Eye (tissue), 1 donor: ENCODE measurements around the gene ATP5F1A.
A peak's percentile ranks its signal among the peaks of the same experiment; 100 is the strongest.
"Not testable (repeated sequence)": the region's sequence is repeated elsewhere in the genome, so short reads cannot be mapped to it uniquely, and the experiment has no call there.

ENCODE experiments used
- DNase-seq: peaks from one replicate; pipeline ENCODE4 v3.0.0-alpha.2; 2015

The ATP5F1A gene

DNA sequence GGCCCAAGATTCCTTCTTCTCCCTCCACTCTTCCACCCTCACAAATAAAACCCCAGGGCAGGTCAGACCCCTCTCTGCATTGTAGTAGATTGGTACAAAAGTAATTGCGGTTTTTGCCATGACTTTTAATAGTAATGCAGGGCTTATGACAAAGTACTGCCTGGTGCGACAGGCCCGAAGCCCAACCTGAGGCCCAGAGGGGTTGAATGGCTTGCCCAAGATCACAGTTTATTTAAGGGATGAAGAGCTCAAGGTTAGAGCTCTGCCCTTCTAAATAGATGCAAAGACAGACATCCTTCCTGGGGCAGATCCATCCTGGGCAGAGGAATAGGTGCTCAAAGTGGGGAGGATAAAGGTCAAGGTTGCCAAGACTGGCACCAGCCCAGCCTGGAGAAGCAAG, 25.1 kb downstream of the ATP5F1A start:
- no peak for DNase-seq

DNA sequence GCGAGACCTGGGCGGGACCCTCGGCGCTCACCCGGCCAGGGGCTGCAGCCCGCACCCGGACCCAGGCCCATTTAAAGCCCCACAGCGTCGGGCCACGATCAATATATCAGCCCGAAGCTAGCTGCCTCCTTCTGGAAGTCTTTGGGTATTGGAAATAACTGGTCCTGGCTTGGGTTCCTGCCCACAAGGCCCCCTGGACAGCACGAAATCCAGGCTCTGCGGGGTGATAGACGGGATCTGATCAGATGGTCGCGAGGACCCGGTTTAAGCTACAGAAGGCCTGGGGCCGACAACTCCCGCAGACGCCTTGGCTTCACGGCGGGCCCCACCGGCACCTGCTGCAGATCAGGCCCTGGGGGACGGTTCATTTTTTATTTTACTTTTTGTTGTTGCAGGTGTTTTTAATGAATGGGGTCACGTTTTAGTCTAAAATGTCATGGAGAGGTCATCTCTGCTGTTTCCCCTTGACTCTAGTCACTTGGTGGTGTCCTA, 25.7 kb downstream of the ATP5F1A start:
- no peak for DNase-seq

DNA sequence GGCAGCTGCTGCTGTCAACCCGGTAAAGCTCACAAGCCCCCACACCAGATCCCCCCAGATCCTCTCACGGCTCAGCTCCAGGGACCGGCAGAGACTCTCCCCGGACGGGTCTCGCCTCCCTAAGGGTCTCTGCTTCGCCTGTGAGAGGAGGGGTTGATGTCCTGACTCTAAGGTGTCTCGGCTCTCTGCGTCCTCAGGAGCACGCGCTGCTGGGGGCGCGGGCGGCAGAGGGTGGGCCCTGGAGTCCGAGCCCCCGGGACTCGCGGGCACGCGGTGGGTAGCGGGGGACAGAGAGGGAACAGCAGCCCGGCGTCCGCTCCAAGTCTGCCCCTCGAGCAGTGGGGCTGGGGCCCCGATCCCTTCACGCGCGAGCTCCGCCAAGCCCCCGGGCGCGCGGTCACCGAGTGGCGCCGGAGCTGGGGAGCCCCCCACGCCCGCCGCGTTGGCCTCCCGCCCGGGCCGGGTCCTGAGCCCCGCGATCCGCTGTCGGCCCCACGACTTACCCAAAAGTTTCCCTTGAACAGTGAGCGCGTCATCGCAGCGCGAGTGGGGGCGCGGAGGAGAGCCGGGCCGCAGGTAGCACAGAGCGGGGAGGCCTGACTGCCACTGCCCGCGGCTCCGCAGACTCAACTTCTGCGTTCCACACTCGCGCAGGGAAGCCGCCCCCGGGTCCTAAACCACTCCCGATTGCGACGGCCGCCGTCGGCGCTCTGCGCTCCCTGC, 26.3 kb downstream of the ATP5F1A start, which contains the start of gene PSTPIP2:
PSTPIP2 (minus strand) TSS at position 608 of the 723 bp plus-strand sequence; CDS start at position 536, 72 bp downstream.
- peak; percentile 86 for DNase-seq

DNA sequence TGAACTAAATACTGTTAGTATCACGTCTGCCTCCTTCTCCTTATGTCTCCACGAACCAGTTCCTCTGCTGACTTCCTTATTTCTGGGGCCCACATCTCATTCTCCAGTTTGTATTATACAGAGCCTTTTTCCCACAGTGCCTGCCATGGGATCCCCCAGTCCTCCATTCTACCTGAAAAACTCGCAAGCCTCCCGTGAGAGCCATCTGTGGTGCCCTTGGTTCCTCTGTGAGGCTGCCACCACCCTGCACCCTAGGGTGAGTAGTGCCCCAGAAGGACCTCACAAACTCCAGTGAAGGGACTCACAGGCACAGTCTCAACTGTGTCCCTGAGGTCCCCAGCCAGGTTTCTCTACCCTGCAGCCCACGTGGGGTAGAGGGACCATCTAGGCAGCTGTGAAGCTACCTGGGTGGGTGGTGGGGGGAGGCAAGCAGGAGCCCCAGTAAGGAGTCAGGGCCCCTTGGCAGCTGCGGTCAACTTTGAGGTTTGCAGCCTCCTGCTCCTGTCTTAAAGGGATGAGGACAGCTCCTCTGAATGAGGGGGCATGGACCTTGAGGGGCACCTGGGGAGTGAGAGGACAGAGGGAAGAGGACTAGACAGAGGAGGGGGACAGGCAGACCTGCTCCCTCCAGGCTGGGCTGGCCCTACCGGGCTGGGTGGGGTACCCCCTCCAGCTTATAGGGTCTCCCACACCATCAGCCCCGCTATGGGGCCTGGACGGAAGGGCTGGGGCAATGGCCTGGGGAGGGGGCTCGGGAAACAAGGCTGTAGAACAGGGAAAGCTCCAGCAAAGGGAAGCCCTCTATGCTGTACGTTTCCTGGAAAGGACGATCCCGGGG, 27.1 kb downstream of the ATP5F1A start:
- DNase-seq: peak; percentile 34

DNA sequence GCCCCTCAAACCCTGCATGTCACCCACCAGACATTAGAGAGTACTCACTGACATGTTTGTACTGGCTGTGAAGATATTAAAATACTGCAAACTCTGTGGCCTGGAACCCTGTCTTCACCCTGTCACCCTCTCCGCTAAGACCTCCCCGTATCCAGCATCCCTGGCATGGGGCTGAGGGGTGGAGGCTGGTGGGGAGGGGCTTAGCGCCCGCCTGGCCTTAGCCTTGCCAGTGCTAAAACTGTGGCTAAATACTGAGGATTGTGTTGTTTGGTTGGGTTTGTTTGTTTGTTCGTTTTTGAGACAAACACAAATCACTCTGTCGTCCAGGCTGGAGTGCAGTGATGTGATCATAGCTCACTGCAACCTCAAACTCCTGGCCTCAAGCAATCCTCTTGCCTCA, 27.9 kb downstream of the ATP5F1A start:
- DNase-seq: no peak

DNA sequence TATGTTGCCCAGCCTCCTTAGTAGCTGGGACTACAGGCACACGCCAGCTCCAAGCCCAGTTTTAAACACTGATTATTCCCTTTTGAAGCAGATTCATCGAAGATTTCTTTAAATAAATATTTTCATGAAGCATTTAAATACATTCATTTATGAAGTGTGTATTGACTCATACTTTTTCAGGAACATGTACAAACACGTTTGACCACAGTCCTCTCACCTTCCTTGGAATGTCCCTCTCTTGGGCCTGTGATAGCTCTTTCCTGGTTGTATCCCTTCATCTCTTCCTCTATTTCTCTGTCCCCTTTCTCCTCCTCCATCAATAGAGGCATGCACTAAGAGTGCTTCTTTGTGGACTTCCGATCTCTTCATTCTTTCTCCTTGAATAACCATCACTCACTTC, 28.6 kb downstream of the ATP5F1A start:
- DNase-seq: no peak

GRCh38 chr18:46068763-46069162, 29.3 kb downstream of the ATP5F1A start:
- DNase-seq: no peak

- DNase-seq: no peak
Observed at GRCh38 chr18:46067438-46068007, 30.6 kb downstream of the ATP5F1A start.

GRCh38 chr18:46062781-46063180, 35.3 kb downstream of the ATP5F1A start:
- no peak for DNase-seq

DNA sequence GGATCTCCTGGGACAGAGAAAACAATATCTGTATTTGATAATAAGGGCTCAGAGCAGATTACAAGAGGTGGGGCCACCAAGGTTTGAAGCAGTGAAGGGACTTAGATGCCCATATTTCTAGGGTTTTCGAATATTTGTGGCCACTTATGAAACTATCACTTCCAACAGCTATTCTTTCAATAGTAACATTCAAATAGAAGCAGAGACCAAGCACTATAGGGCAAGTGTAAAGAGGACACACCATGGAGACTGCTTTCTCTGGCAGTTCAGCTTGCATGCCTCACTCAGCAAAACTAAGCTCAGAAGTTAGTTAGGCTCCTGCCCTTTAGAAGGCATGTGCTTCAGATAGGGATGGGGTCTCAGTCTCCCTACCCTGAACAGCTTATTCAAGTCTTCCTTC, 36.3 kb downstream of the ATP5F1A start:
- no peak for DNase-seq

DNA sequence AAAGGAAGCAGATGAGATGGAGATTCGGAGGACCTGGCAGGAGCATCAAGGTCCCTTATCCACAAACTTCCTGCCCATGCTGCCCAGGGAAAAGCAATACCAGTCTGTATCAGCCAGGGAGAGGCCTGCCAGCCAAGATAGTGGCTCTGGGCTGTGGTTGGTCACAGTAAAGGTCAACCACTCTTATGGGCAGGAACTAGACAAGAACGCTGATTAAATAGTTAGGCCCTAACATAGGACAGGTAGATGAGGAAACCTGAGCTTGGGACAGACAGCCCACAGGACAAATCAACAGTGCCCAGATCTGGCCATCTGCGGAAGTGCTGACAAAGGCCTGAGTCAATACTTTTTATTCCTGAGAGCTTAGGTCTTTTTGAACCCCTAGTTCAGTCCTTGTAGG, 36.7 kb downstream of the ATP5F1A start:
- no peak for DNase-seq

GRCh38 chr18:46060359-46060841, 37.7 kb downstream of the ATP5F1A start:
- no peak for DNase-seq

- no peak for DNase-seq
Observed at GRCh38 chr18:46055838-46056230, 42.3 kb downstream of the ATP5F1A start.

DNA sequence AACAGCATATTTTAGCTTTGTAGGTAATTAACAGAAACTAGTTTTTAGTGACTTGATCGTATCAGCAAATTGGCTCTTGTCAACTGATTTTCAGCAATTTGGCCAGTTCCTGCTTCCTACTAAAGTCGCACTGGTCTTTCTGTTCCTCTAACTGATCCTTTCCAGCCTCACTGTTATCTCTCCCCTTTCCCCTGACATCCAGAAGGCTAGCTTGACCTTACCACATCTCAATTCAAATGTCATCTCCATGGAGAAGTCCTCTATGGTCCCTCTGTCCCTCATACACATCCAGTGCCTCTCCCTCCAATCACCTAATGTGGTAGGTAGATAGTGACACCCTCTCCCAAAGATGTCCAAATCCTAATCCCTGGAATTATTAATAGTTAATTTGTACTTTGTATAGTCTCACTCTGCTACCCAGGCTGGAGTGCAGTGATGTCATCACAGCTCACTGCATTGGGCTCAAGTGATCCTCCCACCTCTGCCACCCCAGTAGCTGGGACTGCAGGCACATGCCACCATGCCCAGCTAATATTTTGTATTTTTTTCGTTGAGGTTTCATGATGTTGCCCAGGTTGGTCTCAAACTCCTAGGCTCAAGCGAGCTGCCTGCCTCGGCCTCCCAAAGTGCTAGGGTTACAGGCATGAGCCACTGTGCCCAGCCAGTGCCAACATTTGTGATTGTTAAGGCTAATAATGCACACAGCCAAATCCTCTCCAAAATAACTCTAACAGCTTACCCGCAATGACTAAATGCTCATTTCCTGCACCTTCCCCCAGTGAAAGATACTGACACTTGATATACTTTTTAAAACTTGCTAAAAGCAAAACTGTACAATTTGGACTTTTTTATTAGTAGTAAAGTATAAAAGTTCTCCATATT, 42.9 kb downstream of the ATP5F1A start:
- no peak for DNase-seq

DNA sequence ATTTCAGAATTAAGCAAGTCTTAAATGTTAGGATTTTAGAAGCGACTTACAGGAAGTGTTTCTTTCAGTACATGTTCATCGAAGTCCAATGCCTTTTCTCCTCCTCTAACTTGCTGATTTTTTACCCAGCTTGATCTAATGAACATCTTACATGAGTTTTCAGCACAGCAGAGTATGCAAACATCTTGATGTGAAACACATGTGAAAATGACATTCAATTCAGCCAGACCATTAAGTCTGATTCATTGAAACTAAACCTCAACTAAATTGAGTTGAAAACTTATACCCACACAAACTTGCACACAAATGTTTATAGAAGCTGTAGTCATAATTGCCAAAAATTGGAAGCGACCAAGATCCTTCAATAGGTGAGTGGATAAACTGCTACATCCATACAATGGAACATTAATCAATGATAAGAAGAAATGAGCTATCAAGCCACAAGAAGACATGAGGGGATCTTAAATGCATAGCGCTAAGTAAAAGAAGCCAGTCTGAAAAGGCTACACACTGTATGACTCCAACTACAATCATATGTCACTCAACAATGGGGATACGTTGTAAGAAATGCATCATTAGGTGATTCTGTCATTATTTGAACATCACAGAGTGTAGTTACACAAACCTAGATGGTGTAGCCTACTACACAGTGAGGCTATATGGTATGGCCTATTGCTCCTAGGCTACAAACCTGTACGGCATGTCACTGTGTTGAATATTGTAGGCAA, 44.6 kb downstream of the ATP5F1A start:
- DNase-seq: no peak

- no peak for DNase-seq
Observed at GRCh38 chr18:46051731-46052461, 46.2 kb downstream of the ATP5F1A start.

GRCh38 chr18:46050268-46050667, 47.8 kb downstream of the ATP5F1A start:
- DNase-seq: no peak

GRCh38 chr18:46048641-46049040, 49.5 kb downstream of the ATP5F1A start:
- DNase-seq: no peak

GRCh38 chr18:46047369-46047768, 50.7 kb downstream of the ATP5F1A start:
- DNase-seq: not testable (repeated sequence)

DNA sequence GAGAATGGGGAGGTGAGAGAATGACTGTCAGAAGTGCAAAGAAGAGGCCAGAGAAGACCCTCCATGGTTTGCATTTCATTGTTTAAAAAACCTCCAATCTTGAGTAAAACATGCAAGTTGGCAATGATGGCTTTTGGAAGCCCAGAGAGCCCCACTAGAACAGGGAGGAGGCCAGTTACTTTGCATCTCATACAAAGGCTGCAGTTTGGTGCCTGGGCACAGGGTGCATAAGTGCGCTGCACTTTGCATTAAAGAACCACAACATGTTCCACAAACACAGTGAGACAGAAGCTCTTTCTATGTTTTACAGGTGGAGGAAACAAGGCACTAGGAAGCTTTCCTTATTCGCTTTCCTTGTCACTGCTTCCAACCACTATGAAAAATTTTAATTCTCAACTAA, 51.4 kb downstream of the ATP5F1A start:
- no peak for DNase-seq

DNA sequence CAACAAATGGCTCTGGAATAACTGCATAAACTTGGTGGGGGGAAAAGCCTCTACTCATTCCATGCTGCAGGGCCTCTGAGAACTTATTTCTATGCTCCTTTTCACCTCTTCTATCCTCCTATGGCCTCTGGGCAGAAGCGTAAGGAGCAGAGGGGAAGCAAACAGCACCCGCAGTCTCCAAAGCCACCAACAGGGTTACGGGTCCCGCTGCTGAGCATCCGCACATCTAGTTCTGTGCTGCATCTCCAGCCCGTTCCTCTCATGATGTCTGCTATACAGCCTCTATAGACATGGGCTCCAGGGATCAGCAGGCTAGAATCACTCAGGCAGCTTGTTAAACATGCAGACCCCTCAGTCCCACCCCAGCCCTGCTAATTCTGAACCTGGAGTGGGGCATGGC, 52.0 kb downstream of the ATP5F1A start:
- no peak for DNase-seq
